ENCODE measurements around the gene NFASC.

The NFASC gene

DNA sequence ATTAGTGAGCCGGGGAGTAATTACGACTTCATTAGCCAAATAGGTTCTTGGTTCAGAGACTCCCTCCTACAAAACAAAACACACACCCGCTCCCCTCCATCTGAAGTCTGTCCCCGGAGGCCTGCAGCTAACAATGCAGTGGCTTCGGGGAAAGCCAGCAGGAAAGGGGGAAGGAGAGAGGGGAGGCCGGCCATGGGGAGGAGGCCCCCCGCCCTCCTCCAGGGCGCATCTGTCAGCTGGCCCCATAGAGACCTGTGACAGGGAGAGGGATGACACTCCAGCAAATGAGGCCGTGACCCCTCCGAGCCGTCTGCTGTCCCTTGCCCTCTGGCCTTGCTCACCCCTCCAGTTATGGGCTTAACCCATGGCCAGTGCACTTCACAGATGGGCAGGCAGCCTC lies 160.2 kb downstream of the NFASC start:
- no peak for DNase-seq (ENCODE audit: low read depth)

GRCh38 chr1:205032508-205032907 lies 161.8 kb downstream of the NFASC start:
- no peak for DNase-seq (ENCODE audit: low read depth)
- TF ChIP-seq CTCF (IDR thresholded peaks at IDR 0.05; ENCODE audit: insufficient read depth, low read depth, low read length, missing control alignments): no peak

More for the DNA sequence above, 160.2 kb downstream of the NFASC start:
- H3K4me3 ChIP-seq (ENCODE audit: low read depth, low read length): no peak overlapping the region
- TF ChIP-seq CTCF (IDR thresholded peaks at IDR 0.05; ENCODE audit: insufficient read depth, low read depth, low read length, missing control alignments): no peak

DNA sequence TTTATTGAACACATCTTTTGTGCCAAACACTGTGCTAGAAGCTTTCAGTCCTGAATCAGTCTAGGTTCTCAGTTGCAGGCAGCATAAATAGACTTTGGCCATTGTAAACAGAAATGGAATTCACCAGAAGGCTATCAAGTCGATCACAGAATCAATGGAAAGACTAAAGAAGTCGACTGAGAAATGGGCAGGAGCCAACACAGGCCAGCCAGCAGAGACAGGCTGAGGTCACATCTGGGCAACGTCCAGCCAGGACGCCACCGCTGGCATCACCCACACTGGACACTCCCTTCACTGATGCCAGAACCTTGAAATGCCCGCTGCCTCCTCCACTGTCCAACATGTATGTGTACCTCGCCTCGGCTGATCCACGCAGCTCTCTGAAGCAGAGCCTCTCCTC lies 166.9 kb downstream of the NFASC start:
- no peak for DNase-seq (ENCODE audit: low read depth)
- TF ChIP-seq CTCF (IDR thresholded peaks at IDR 0.05; ENCODE audit: insufficient read depth, low read depth, low read length, missing control alignments): no peak
- H3K4me3 ChIP-seq (ENCODE audit: low read depth, low read length): no peak overlapping the region

More at GRCh38 chr1:205032508-205032907, 161.8 kb downstream of the NFASC start:
- no peak overlapping the region for H3K4me3 ChIP-seq (ENCODE audit: low read depth, low read length)

GRCh38 chr1:205038132-205038786 lies 167.6 kb downstream of the NFASC start:
- H3K4me3 ChIP-seq (ENCODE audit: low read depth, low read length): no peak overlapping the region
- TF ChIP-seq CTCF (IDR thresholded peaks at IDR 0.05; ENCODE audit: insufficient read depth, low read depth, low read length, missing control alignments): no peak
- no peak for DNase-seq (ENCODE audit: low read depth)

DNA sequence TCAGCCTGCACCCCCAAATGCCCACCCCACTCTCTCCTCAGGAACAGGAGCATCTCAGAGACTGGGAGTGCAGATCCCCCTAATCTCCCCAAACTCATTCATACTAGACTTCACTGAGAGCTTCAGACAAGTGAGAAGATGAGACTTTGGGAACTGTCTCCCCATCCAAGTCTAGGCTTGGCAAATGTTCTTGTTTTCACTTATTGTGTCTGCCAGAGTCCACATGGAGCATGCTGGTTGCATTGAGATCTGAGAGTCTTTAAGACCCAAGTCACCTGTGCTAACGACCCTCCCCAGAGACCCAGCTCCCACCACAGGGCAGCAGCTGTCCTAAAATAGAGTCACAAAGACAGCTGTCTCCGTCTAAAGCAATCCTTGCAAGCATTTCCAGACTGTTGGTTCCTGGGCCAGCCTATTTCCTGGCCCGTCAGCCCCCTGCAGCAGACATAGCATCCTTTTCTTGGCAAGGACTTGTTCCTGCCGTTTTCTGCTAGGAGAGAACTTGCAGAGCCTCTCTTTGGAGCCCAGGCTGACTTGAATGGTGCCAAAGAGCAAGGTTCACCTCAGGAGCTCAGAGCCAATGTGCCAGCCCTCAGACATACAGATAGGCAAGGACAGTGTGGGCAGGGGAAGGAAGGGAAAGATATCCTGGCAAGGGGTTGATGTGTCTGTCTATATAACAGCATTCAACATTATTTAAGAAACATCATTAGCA lies 170.5 kb downstream of the NFASC start:
- H3K4me3 ChIP-seq (ENCODE audit: low read depth, low read length): no peak overlapping the region
- TF ChIP-seq CTCF (IDR thresholded peaks at IDR 0.05; ENCODE audit: insufficient read depth, low read depth, low read length, missing control alignments): no peak
- DNase-seq (ENCODE audit: low read depth): no peak

GRCh38 chr1:205041998-205042910 lies 171.6 kb downstream of the NFASC start:
- TF ChIP-seq CTCF (IDR thresholded peaks at IDR 0.05; ENCODE audit: insufficient read depth, low read depth, low read length, missing control alignments): no peak
- DNase-seq (ENCODE audit: low read depth): no peak
- H3K4me3 ChIP-seq (ENCODE audit: low read depth, low read length): no peak overlapping the region
